Pancreas (tissue), 10 donors: Measurements from ENCODE around the gene JMJD4. TPM values are rescaled to one million over a fixed set of nuclear protein-coding genes. Genes with fewer than 3 reads are reported as not detected.

Experiments
- ATAC-seq, 4 donors: fragments of 200-7000 bp; cut with Tn5 transposase; one replicate each; pipeline versions ENCODE4 v1.8.0 to v1.9.1; 2020; ENCODE audit warnings: mild to moderate bottlenecking in 4 of 4, moderate library complexity in 4 of 4
- DNase-seq, 6 donors: peaks; one replicate each; pipeline ENCODE4 v3.0.0-alpha.2; 2020
- FAIRE-seq: peaks from 2 replicates; lab custom pipeline; 2012; peaks lifted over from hg19 to GRCh38; lab: Jason Lieb, UNC
- H3K27ac ChIP-seq, 4 donors: fragments of 200-600 bp; sonication (generic); 1 replicate in 3 of 4; 2 replicates in 1 of 4; pipeline versions ENCODE4 v1.5.0 to v1.8.0; 2020
- H3K27me3 ChIP-seq, 4 donors: fragments of 200-600 bp; one replicate each; pipeline ENCODE4 v1.8.0; 2021
- H3K36me3 ChIP-seq, 3 donors: fragments of 200-600 bp; sonication (generic) in 1 of 3; one replicate each; pipeline versions ENCODE4 v1.5.0 to v1.8.0; 2020 to 2021
- H3K4me1 ChIP-seq, 3 donors: fragments of 200-600 bp; one replicate each; pipeline ENCODE4 v1.8.0; 2021
- H3K4me3 ChIP-seq, 4 donors: fragments of 200-600 bp; sonication (generic) in 2 of 4; one replicate each; pipeline versions ENCODE4 v1.5.0 to v1.8.0; 2020 to 2021
- H3K9me3 ChIP-seq, 4 donors: fragments of 200-600 bp; one replicate each; pipeline ENCODE4 v1.8.0; 2021
- CTCF ChIP-seq, 4 donors: fragments of 200-600 bp; sonication (generic) in 3 of 4; IDR thresholded peaks; one replicate each; pipeline versions ENCODE4 v1.5.0 to v1.8.0; 2021; ENCODE audit warnings: antibody characterized with exemption in 4 of 4
- WGBS, 2 donors: extraction: QIAGEN DNeasy Blood & Tissue Kit; methylation state at CpG; one replicate each; pipeline ENCODE4 v1.1.7; 2013; 5-methylcytosine and 5-hydroxymethylcytosine counted together
- intact Hi-C, 3 donors: fragments of 100-400 bp; cut with DNase I; formaldehyde crosslinking; loops; one replicate each; pipeline versions ENCODE4 v1.11.1 to v1.14.2; 2022
- polyA plus RNA-seq, 2 donors: library from polyadenylated mRNA; stranded (reverse); fragments of 200-250 nt; gene quantifications; one replicate each; pipeline ENCODE4 v1.2.3, GENCODE V29; 2013
- total RNA-seq, 6 donors: library from RNA; stranded (reverse); fragmentation: NEBNext Ultra II Directional in 4 of 6; extraction: Animal tissue kit (Norgen Biotek cat#: 25700) in 4 of 6; gene quantifications; one replicate each; pipeline versions ENCODE4 v1.2.1 to v1.2.4, GENCODE V29; 2021 to 2023
- donor health status: healthy with polysubstance abuse.
- donor health status: DM: no; HTN: no; CAD: no; lungs with moderate emphysema.
- donor health status: DM: no; HTN: no; CAD: no.
- donor health status: control.
- donor health status: control.
- donor health status: Bipolar disorder and iron deficiency.
- donor health status: DM: yes; HTN: yes; CAD: no.
- donor health status: DM: no; HTN: no; CAD: no.
- donor health status: DM: no; HTN: no; CAD: no.
- donor health status: DM: yes; HTN: yes; CAD: no.

JMJD4 gene
- total and polyA plus RNA-seq, 8 donors: 4.8 to 14.8 (median 9.6) TPM

GRCh38 chr1:227769047-227769935 is 34.2 kb upstream of the JMJD4 start:
- no peak overlapping the region for H3K27ac ChIP-seq
- no peaks in the 10 kb centered on the region for H3K4me1 ChIP-seq
- H3K4me3 ChIP-seq: no peak overlapping the region
- intact Hi-C loops: loop anchor here in 2 of 3 donors (5.0 to 10.0 kb wide), 2 partner anchors 173 to 176 kb away; partner anchors contain the start of gene WNT9A (in 1 of the 2)
- no peaks in the 10 kb centered on the region for H3K9me3 ChIP-seq
- no peak for ATAC-seq
- H3K27me3 ChIP-seq: no peaks in the 10 kb centered on the region
- no peak for TF ChIP-seq CTCF (IDR thresholded peaks at IDR 0.05)
- FAIRE-seq: no peak
- 90 to 92% methylated on average over 20 of the region's 20 CpGs for WGBS, 2 donors
- DNase-seq: peak in 2 of 6 donors; percentile 42 to 43
- peaks cover 0 to 18% (median 4%) of the 10 kb centered on the region in 3 donors for H3K36me3 ChIP-seq

- FAIRE-seq: no peak
- no peak for TF ChIP-seq CTCF (IDR thresholded peaks at IDR 0.05)
- 89 to 91% methylated on average over 6 of the region's 6 CpGs for WGBS, 2 donors
Observed at GRCh38 chr1:227768640-227769039, 33.5 kb upstream of the JMJD4 start.

DNA sequence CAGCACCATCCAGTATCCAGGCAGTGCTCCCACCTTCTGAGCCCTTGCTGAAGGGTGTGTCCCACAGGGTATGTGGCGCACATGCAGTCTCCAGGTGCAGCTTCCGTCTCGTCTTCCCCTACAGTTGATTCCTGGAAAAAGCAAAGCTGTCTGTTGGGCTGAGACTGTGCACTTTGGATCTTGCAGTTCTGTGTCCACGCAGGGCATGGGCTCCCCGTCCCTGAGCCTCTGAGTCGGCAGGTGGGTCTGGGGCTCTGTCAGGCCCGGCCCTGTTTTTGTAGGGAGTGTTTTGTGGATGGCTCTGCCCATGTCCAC is 33.0 kb upstream of the JMJD4 start:
- TF ChIP-seq CTCF (IDR thresholded peaks at IDR 0.05): no peak
- FAIRE-seq (no peak), DNase-seq (peak in 1 of 6 donors; percentile 19), ATAC-seq (no peak)
- Histone ChIP-seq H3K4me3 (no peak overlapping the region), H3K27ac (no peak overlapping the region), H3K4me1 (no peaks in the 10 kb centered on the region), H3K27me3 (no peaks in the 10 kb centered on the region), H3K36me3 (peaks cover 0 to 18% (median 4%) of the 10 kb centered on the region in 3 donors), H3K9me3 (no peaks in the 10 kb centered on the region)
- 91 to 92% methylated on average over 7 of the region's 7 CpGs for WGBS, 2 donors
- intact Hi-C loops: loop anchor here in 2 of 3 donors (5.0 to 10.0 kb wide), 2 partner anchors 174 to 177 kb away; partner anchors contain the start of gene WNT9A (in 1 of the 2)

More at GRCh38 chr1:227768640-227769039, 33.5 kb upstream of the JMJD4 start:
- Histone ChIP-seq H3K27ac (no peak overlapping the region), H3K36me3 (peaks cover 0 to 18% (median 4%) of the 10 kb centered on the region in 3 donors), H3K9me3 (no peaks in the 10 kb centered on the region), H3K4me3 (no peak overlapping the region), H3K27me3 (no peaks in the 10 kb centered on the region), H3K4me1 (no peaks in the 10 kb centered on the region)
- ATAC-seq: no peak
- no peak for DNase-seq
- intact Hi-C loops: loop anchor here in 2 of 3 donors (5.0 to 10.0 kb wide), 2 partner anchors 174 to 176 kb away; partner anchors contain the start of gene WNT9A (in 1 of the 2)

DNA sequence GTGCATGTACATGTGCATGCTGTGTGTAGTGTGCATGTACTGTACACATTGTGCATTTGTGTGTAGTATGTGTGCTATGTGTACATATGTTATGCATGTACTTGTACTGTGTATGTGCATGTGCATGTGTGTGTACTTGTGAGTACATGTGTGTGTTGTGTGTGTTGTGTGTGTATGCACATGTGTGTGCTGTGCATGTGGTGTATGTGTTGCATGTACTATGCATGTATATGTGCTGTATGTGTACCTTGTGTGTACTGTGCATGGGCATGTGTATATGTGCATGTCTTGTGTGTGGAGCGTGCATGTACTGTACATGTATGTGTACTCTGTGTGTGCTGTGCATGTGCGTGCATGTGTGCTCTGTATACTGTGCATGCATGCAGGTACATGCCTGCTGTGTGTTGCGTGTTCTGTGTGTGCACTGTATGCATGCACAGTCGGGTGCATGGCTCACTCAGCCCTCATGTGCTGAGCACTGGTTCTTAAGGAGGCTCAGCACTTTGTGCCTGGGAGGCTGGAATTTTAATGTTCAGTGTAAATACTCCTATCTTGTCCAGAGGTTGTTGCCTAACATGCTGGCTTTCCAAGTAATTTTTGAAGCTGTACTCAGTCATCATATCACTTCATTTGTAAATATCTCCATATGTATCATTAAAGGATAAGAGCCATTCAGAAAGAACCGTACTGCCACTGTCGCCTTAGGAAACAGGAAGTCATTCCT is 32.5 kb upstream of the JMJD4 start:
- ATAC-seq (no peak), FAIRE-seq (no peak), DNase-seq (no peak)
- Histone ChIP-seq H3K4me3 (no peak overlapping the region), H3K4me1 (peaks cover 0 to 2% (median 0%) of the 10 kb centered on the region in 3 donors), H3K36me3 (peaks cover 0 to 18% (median 4%) of the 10 kb centered on the region in 3 donors), H3K27ac (no peak overlapping the region), H3K9me3 (no peaks in the 10 kb centered on the region), H3K27me3 (no peaks in the 10 kb centered on the region)
- intact Hi-C loops: loop anchor here in 2 of 3 donors (5.0 to 10.0 kb wide), 2 partner anchors 175 to 177 kb away; partner anchors contain the start of gene WNT9A (in 1 of the 2)
- 89 to 94% methylated on average over 6 of the region's 6 CpGs for WGBS, 2 donors
- TF ChIP-seq CTCF (IDR thresholded peaks at IDR 0.05): no peak
